HAP-1 (cell line): Measurements from ENCODE around the gene SORBS2.

Experiments used
- DNase-seq, 2 experiments: peaks; one replicate each; pipeline ENCODE4 v3.0.0-alpha.2; 2016 to 2020; ENCODE audit warnings: low spot score in 2 of 2
- H3K27me3 ChIP-seq: fragments of 250-450 bp; sonication (Bioruptor Pico); 2 replicates; pipeline ENCODE4 v1.5.1; 2020; ENCODE audit warnings: low read depth, mild to moderate bottlenecking, moderate library complexity
- H3K36me3 ChIP-seq: fragments of 250-450 bp; sonication (Bioruptor Pico); replicated peaks from 2 replicates; pipeline ENCODE4 v1.5.1; 2020; ENCODE audit warnings: mild to moderate bottlenecking
- H3K4me1 ChIP-seq: fragments of 250-450 bp; sonication (Bioruptor Pico); 2 replicates; pipeline ENCODE4 v1.5.1; 2020; ENCODE audit warnings: mild to moderate bottlenecking
- H3K4me3 ChIP-seq: fragments of 250-450 bp; sonication (Bioruptor Pico); 2 replicates; pipeline ENCODE4 v1.5.1; 2020; ENCODE audit warnings: mild to moderate bottlenecking, moderate library complexity
- H3K9me3 ChIP-seq: fragments of 250-450 bp; sonication (Bioruptor Pico); 2 replicates; pipeline ENCODE4 v1.5.1; 2020; ENCODE audit warnings: mild to moderate bottlenecking, moderate library complexity
- in situ Hi-C: fragments of 300-500 bp; cut with MboI; formaldehyde crosslinking; loops from 3 replicates; pipeline ENCODE4 v1.14.3; 2020; ENCODE audit warnings: low sequenced_read_pairs, inconsistent platforms, mixed read lengths

Gene SORBS2

DNA sequence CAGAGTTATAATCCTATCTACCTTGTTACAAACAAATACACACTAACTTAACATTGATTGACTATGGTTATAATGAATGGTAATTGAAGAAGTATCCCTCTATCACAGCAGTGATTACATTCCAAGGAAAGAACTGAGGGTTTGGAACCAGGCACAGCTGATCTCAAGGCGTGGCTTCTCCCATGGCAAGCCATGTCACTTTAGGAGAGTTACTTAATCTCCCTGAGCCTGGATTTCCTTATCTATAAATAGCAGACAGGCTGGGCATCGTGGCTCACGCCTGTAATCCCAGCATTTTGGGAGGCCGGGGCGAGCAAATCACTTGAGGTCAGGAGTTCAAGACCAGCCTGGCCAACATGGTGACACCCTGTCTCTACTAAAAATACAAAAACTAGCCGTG lies 25.6 kb downstream of the SORBS2 start:
- no peaks in the 10 kb centered on the region for H3K36me3 ChIP-seq
- in situ Hi-C loops: no loop called here
- H3K27me3 ChIP-seq: no peaks in the 10 kb centered on the region
- no peaks in the 10 kb centered on the region for H3K9me3 ChIP-seq
- H3K4me1 ChIP-seq: no peaks in the 10 kb centered on the region
- no peak overlapping the region for H3K4me3 ChIP-seq
- DNase-seq: no peak

DNA sequence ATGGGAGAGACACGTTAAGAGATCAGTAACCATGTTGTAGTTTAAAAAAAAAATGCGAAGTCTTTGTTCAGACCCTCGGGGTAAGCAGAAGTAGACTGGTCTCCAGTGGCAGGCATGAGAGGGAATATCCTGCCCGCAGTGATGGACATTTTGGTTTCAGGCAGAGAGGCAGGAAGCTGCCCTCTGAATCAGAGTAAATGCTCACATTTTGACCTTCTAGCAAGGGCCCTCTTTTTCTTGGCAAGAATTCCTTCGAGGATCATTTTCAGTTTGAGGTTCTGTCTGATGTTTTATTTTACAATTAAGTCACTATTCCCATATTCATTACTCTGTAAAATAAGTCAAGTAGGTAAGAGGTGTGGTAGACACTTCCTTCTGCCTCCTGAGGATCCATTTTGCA lies 28.4 kb downstream of the SORBS2 start:
- H3K27me3 ChIP-seq: no peaks in the 10 kb centered on the region
- H3K4me1 ChIP-seq: no peaks in the 10 kb centered on the region
- in situ Hi-C loops: no loop called here
- no peaks in the 10 kb centered on the region for H3K36me3 ChIP-seq
- no peaks in the 10 kb centered on the region for H3K9me3 ChIP-seq
- H3K4me3 ChIP-seq: no peak overlapping the region
- DNase-seq: no peak

DNA sequence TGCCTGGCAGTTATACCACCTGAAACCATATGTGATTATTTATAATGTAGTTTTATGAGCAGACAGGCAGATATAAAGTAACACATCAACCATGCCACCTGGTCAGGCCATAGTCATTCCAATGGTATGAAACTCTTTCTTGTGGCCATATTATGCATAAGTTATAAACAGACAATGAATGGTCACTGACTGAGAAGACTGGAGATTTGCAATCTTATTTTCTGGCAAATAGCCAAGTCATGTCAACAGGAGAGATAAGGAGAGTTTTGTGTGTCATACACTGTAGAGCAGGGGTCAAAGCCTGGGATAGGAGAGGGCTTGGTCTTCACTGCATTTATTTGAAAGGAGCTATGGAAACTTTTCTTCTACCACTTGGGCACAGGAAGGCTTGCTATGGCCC lies 29.5 kb downstream of the SORBS2 start:
- Histone ChIP-seq H3K36me3 (no peaks in the 10 kb centered on the region), H3K9me3 (no peaks in the 10 kb centered on the region), H3K4me1 (no peaks in the 10 kb centered on the region), H3K4me3 (no peak overlapping the region), H3K27me3 (no peaks in the 10 kb centered on the region)
- no peak for DNase-seq
- in situ Hi-C loops: no loop called here

DNA sequence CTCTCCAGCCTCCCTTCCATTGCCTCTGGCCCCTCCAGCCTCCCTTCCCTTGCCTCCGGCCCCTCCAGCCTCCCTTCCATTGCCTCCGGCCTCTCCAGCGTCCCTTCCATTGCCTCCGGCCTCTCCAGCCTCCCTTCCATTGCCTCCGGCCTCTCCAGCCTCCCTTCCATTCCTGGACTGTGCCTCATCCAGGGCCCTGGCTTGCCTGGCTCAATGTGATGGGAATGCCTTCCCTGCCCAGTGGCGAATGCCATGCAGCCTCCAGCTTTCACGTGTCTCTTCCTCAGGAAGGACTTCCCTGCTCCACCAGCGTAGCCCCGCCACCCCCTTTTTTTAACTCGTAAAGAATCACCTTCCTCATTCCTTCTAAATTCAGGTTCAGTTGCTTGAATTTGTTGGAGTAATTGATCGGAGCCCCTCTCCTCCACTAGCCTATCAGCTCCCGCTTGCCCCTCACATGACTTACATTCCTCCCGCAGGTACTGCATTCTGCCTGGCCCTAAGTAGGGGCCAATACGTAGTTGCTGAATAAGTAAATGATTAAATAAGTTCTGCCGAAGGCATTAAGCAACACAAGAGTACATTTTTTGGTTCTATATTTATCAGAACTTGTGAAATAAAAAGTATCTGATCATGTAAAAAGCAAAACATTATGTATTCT lies 30.3 kb downstream of the SORBS2 start:
- Histone ChIP-seq H3K4me1 (no peaks in the 10 kb centered on the region), H3K36me3 (no peaks in the 10 kb centered on the region), H3K9me3 (no peaks in the 10 kb centered on the region), H3K27me3 (no peaks in the 10 kb centered on the region), H3K4me3 (no peak overlapping the region)
- in situ Hi-C loops: no loop called here
- DNase-seq: no peak

DNA sequence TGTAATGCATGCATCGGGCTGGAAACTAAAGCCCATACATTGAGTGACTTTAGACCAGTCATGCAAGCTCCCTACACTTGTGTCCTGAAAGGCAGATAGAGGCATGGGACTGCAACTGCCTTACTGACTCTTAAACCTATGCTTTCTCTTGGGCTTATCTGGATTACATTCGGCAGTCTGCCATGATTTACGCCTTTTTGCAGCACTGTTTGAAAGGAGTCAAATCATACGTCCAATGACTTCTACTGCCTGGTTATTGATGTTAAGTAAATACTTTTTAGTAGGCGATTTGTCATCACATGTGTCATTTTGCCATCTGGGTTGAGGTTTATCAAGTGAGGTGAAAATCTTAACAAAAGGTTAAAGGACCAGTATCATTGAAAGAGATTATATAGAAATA lies 31.5 kb downstream of the SORBS2 start:
- no peak for DNase-seq
- H3K4me3 ChIP-seq: no peak overlapping the region
- H3K4me1 ChIP-seq: no peaks in the 10 kb centered on the region
- in situ Hi-C loops: no loop called here
- H3K36me3 ChIP-seq: no peaks in the 10 kb centered on the region
- no peaks in the 10 kb centered on the region for H3K9me3 ChIP-seq
- no peaks in the 10 kb centered on the region for H3K27me3 ChIP-seq

DNA sequence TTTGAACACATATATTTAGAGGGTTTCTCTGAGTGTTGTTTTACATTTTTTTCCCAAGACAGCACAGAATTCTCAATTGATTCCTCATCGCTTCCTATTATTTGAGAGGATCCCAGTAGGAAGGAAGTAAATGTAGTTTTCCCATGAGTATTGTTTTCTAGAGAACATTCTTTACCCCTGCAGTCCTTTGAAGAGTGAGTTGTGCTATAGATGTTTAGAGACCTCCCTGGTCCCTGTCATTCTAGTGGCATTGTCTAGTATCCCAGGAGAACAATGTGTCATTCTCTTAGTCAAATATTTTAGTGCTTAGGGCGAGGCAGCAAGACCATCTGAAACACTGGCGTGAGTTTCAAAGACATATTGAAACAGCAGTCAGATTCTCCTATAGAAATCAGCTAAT lies 32.5 kb downstream of the SORBS2 start:
- no peaks in the 10 kb centered on the region for H3K9me3 ChIP-seq
- in situ Hi-C loops: no loop called here
- peaks cover 4% of the 10 kb centered on the region; the same call in 1 of the 2 replicates for H3K4me1 ChIP-seq
- no peaks in the 10 kb centered on the region for H3K27me3 ChIP-seq
- H3K4me3 ChIP-seq: no peak overlapping the region
- no peaks in the 10 kb centered on the region for H3K36me3 ChIP-seq
- no peak for DNase-seq

DNA sequence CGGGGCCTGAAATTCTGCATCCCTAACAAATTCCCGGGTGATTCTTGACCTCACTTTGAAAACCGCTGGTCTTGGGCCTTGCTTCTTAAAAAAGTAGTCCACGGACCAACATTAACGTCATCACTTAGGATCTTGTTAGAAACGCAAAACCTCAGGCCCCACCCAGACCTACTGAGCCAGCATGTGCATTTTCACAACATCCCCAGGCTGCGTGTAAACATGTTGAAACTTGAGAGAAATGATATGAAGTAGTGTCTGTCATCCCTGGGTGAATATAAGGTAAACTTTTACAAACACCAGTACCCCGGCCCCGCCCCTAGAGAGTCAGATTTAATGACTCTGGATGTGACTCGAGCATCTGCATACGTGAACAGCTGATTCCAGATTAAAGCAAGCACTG lies 33.7 kb downstream of the SORBS2 start:
- no peaks in the 10 kb centered on the region for H3K9me3 ChIP-seq

DNA sequence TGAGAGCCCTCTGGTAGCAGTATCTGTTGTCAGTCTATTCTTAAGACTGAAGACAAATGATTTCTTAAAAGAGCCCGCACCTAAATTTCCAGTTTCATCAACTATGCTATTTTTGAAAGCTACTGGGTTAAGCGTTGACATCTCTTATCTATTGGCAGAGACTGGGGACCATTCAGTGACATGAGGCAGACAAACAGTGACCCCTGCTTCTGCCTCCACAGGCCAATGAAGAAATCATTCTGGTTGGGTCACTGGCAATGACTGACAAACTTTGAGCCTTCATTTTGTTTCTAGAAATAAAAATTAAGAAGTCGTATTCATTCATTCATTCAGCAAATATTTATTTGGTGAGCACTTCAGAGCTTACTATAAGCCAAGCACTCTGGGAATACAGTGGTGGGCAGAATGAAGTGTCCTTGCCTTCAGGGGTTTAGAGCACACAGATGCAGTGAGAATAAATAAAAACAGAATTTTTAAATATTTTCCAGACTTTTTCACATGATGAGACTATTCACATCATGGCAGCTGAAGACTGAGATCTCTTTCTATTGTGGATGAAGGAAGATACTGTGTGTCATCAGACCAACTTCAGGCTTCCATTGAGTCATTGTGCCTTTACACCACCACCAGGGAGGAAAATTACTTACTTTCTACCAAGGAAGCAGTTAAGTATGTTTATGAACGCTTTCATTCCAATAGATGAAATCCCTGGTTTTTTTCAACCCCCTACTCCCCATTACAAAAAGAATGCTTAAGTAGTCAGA lies 36.0 kb downstream of the SORBS2 start:
- no peaks in the 10 kb centered on the region for H3K36me3 ChIP-seq
- H3K27me3 ChIP-seq: no peaks in the 10 kb centered on the region
- no peak overlapping the region for H3K4me3 ChIP-seq
- no peaks in the 10 kb centered on the region for H3K9me3 ChIP-seq
- in situ Hi-C loops: no loop called here
- H3K4me1 ChIP-seq: peaks cover 12% of the 10 kb centered on the region
- DNase-seq: no peak

More for the DNA sequence above, 33.7 kb downstream of the SORBS2 start:
- DNase-seq: no peak
- H3K4me3 ChIP-seq: no peak overlapping the region
- H3K27me3 ChIP-seq: no peaks in the 10 kb centered on the region
- H3K36me3 ChIP-seq: no peaks in the 10 kb centered on the region
- H3K4me1 ChIP-seq: peaks cover 8% of the 10 kb centered on the region
- in situ Hi-C loops: no loop called here

DNA sequence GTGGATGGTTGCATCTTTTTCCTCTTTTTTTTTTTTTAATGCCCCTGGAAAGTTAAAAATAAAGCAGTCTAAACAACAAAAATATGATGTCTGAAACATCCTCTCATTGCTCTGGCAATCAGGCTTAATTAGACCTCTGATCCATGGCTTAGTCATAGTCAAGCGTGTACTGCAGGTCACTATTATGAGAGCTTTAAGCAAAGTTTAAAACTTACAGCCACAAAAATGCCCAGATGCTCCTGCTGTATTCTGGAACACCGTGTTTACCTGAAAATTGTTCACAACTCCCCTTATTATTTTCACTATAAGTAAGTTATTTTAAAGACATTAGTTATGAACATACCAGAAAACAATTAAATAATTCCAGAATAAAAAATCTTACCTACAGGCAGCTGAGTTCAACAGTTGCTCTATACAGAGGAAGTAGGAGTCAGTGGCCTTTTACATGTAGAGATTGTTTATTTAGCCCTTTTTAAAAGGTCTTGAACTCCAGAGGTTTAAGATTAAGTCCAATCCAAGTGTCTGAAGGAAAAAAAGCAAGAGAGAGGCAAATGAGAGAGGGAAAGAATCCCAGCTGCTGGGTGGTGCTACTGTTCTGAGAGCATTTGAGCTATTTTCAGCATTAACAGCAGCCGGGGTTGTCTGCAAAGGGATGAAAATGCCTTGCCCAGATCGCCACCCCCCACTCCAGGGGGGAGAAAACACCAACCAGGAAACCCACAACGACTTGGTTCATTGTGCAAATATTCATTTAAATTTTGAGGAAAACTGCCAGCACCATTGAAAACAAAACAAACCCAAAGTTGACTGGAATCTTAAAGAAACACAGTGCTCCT lies 36.9 kb downstream of the SORBS2 start:
- in situ Hi-C loops: no loop called here
- H3K4me3 ChIP-seq: no peak overlapping the region
- DNase-seq: no peak

DNA sequence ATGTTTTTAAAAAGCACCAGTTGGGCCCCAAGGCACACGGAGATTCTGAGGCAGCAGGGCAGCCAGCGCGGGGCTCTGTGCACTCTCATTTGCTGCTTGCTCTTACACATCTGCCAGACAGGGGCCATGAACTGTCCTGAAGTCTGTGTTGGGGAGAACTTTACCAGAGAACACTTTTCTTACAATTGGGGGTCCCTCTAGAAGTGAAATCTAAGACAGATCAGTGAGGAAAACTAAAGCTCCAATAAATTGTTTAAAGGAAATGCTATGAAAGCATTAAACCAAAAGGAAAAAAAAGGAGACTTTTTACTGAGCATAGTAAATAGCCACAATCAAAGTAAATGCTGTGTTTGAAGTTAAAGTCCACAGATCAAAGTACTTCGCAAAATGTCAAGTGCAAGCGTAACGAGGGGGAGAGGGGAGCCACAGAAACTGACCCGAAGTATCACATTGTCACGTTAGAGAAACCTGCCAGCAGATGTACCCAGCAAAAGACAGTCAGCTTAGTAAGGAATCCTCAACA lies 37.8 kb downstream of the SORBS2 start:
- in situ Hi-C loops: no loop called here
- no peaks in the 10 kb centered on the region for H3K36me3 ChIP-seq
- no peak for DNase-seq
- no peaks in the 10 kb centered on the region for H3K27me3 ChIP-seq
- H3K9me3 ChIP-seq: no peaks in the 10 kb centered on the region; the same call in none of the 2 replicates
- no peak overlapping the region for H3K4me3 ChIP-seq
- peaks cover 12% of the 10 kb centered on the region for H3K4me1 ChIP-seq

More for the DNA sequence above, 36.9 kb downstream of the SORBS2 start:
- Histone ChIP-seq H3K9me3 (no peaks in the 10 kb centered on the region; the same call in none of the 2 replicates), H3K27me3 (no peaks in the 10 kb centered on the region), H3K36me3 (no peaks in the 10 kb centered on the region), H3K4me1 (peaks cover 12% of the 10 kb centered on the region)

DNA sequence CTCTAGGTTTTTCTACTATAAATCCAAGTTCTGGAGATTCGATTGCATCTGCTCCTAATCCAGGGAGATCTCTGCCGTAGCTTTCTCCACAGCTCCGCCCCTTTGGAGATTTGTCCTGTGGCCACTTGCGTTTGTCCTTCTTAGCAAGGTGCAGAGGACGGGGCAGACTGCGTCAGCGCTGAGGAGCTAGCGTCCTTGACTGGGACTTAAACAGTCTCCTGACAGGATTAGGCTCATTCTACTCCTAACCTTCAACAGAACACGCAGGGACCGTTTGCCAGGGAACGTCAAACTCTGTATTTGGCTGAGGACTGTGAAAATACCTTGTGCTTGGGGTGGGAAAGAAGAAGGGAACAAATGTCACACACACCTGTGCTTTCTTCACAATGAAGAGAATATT lies 38.6 kb downstream of the SORBS2 start:
- peaks cover 12% of the 10 kb centered on the region for H3K4me1 ChIP-seq
- no peaks in the 10 kb centered on the region; the same call in none of the 2 replicates for H3K9me3 ChIP-seq
- H3K27me3 ChIP-seq: no peaks in the 10 kb centered on the region
- in situ Hi-C loops: no loop called here
- DNase-seq: peak in 1 of 2 experiments; percentile 28
- no peak overlapping the region for H3K4me3 ChIP-seq
- no peaks in the 10 kb centered on the region for H3K36me3 ChIP-seq

DNA sequence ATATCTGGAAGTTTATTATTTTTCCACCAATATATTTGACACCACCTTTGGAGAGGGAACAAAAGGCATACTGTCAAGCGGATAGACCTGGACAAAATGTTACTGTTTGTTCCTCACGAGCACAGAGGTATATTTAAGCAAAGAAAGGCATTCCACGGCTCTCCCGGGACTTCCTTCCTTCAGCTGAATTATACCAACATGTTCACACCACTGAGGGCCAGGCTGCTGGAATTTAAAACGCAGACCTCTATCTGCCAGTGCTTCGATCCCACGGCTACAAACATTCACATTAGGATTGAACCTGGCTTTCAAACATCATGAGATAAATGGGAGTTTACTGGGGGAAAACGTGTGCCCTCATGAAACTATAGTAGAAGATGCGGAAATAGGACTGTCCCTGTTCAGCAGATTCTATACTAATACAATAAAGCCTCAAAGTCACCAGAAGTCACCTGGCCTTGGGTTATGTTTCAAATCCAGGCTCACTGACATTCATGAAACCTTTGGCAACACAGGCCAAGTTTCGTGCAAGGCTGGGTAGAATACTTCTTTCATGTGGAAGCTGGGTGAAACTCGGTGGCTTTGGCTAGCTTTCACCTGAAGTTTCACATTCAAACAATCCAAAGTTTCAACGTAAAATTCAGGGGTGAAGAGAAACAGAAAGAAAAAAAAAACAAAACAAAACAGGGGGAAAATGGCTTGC lies 39.5 kb downstream of the SORBS2 start:
- no peaks in the 10 kb centered on the region; the same call in none of the 2 replicates for H3K9me3 ChIP-seq
- H3K27me3 ChIP-seq: no peaks in the 10 kb centered on the region
- no peak overlapping the region for H3K4me3 ChIP-seq
- no peak for DNase-seq
- in situ Hi-C loops: no loop called here
- no peaks in the 10 kb centered on the region for H3K36me3 ChIP-seq
- peaks cover 12% of the 10 kb centered on the region for H3K4me1 ChIP-seq

DNA sequence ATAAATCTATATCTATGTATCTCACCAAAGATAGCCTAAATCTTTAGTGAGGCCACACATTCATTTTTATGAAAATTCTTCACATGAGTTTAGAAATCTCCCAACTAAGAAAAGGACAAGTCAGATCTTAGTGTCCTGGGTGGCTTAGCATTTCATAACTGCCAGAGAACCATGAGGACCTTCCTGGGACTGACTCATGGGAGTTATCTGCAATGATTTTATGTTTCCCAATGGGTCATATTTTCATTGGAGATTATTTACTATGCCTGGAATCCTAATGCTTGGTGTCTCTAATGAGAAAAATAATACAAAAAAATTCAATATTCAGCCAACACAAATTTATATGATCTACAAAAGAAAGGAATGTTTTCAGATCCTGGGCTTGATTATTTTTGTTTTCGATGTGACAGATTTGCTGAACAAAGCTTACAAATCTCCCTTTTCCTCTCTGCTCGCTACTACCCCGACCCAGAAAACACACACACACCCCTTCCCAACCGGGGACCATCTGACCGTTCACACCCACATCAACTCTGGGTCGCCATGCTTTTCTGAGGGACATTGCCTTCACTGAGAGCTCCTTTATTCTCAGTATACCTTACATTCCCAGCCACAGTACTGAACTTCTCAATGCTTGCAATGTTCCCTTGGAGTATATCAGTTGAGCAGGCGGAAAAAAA lies 40.1 kb downstream of the SORBS2 start:
- Histone ChIP-seq H3K4me3 (no peak overlapping the region), H3K27me3 (no peaks in the 10 kb centered on the region), H3K9me3 (no peaks in the 10 kb centered on the region; the same call in none of the 2 replicates), H3K4me1 (peaks cover 12% of the 10 kb centered on the region), H3K36me3 (no peaks in the 10 kb centered on the region)
- in situ Hi-C loops: no loop called here
- DNase-seq: no peak
